Measurements from ENCODE around the gene DGKB.

Gene DGKB

DNA sequence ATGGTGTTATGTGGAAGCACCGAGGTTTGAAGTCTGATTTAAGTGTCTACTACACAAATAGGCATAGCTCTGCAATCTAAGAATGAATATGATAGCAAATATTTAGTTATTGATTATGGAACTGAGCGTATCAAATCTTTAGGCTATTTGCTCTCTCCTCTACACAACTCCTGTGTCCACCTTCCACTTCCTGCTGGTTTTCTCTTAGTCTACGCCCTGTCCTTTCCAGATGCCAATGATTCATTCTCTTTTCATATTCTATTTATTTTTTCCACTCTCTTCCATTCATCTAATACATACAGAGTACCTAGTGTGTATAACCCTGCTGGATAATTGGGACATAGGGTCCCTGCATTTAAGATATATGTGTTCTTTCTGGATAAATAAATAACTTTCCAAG is 83.7 kb downstream of the DGKB start:
- no peak for FAIRE-seq

- no peak for FAIRE-seq
Observed at GRCh38 chr7:14817829-14818614, 84.5 kb downstream of the DGKB start.

DNA sequence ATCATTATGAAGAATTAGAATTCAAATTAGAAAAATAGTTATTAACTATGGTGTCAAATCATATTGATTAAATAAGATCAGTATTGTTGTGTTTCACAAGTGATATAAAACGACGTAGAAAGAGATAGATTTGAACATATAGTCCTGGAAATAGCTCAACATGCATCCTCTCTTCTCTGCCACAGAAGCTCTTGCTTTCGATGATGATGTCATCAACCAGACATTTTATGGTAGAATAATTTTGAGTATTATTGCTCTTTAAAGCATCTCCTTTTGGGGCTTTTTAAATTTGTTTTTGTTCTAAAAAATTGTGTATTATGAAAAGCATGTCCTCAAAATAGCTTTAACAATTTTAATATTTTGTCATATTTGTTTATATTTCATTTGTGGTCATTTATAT is 95.0 kb downstream of the DGKB start:
- FAIRE-seq: no peak

DNA sequence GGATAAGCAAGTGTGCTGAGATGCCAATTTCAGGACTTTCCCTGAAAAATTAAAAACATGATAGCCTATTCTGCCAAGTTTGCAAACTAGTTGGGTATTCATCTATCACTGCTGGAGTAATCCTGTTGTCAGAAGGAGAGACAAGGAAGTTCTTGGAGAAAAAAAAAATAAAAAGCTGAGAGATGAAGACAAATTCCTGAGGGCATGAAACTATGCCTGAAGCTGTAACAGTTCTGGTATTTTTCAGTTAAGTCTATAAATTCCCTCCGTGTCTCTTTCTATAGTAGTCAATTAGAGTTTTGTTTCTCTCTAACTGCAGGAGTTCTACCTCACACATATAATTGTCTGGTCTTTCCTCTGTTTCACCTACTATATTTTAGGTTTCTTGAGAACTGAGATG is 95.7 kb downstream of the DGKB start:
- FAIRE-seq: no peak

- no peak for FAIRE-seq
Observed at GRCh38 chr7:14805105-14805719, 97.3 kb downstream of the DGKB start.

DNA sequence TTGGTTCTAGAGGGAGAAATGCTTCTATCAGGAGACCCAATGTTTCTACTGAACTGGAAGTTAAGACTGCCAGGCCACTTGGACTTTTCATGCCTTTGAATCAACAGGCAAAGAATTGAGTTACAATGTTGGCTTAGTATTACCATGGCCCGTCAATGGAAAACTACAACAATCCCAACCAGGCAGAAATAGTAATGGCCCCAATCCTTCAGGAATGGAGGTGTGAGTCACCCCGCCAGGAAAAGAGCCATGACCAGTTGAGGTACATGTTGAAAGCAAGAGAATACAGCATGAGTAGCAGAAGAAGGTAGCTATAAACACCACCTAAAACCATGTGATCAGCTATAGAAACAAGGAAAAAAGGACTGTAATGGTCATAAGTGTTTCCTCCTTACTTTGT is 101.9 kb downstream of the DGKB start:
- no peak for FAIRE-seq

- FAIRE-seq: no peak
Observed at GRCh38 chr7:14793151-14793550, 109.4 kb downstream of the DGKB start.

GRCh38 chr7:14787551-14787950 is 115.0 kb downstream of the DGKB start:
- no peak for FAIRE-seq

DNA sequence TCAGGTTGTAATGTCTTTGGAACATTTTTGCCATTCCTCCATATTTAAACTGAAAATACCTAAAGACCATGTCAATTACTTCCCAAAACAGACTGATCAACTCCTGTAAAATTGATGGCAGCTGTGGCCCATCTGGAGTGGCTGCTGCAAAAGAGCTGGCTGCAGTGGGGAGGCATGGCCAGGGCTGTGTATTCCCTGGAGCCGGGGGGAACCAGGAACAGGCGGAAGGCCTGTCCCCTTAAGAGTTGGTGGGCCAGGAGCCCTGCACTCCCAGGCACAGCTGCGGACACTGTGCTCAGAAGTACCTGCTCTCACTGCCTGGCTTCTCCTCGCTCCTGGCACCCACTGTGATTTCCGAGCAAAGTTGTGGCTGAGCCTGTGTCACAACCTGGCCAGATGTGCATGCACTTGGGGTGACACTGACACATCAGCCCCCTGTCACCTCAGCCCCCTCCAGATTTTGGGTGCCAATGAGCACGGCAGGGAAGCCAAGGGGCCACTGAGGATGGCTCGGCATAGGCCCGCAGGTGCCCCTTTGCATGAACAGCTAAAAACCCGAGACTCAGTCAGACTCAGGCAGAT is 116.1 kb downstream of the DGKB start:
- no peak for FAIRE-seq

DNA sequence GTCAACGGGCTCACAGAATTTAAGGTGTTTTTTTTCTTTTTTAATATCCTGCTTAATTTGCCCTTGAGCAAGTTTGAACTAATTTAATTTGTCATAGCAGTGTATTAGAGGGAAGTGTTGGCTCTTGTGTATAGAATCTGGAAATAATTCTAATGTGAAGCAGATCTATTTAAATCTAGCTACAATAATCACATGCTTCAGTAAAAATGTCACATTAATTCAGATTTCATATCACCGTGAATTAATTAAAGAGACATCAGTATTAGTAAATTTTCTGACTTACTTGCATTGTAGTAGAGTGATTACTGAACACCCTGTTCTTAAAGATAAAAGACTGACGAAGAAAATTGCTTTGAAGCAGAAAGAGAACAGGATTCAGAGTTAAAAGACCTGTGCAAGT is 124.7 kb downstream of the DGKB start:
- FAIRE-seq: no peak

- no peak for FAIRE-seq
Observed at GRCh38 chr7:14776266-14776665, 126.3 kb downstream of the DGKB start.

DNA sequence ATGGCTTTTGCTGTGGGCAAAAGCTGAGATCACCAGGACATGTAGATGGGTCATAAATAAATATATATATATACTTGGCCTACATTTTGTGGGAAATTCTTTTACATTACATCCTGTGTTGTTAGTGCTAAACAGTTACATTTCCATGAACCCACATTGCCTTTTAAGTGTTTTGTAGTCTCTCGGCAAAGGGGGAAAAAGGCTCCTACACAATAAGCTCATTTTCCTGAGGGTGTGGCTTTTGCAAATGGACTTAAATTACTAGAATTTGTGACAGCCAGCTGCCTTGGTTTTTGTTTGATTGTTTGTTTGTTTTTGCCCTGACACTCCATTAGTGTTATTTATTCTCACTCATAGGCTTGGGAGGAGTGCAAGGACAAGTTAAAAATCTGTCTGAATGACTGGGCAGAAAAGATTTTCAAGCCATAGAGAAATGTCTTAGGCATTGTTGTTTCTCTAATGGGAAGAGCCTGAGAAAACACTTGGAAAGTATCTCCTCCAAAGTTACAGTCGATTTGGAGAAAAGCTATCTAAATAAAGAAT is 128.8 kb downstream of the DGKB start:
- no peak for FAIRE-seq

DNA sequence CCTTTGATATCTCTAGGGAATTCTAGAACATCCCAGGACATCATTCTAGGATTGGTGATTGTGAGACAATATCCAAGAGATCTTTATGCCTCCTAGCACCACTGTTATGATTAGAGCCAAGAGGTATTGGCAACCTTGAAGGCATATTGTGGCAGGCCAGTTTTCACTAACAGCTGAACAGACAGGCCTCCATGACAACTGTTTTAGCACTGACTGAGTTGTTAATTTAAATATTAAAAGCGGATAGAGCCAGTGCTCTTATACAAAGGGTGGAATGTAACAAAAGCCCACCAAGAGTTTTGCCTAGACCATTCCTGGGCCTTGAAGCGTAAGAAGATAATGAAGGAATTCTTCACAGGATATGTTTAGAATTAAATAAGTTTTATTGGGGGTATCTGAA is 131.9 kb downstream of the DGKB start:
- FAIRE-seq: no peak

GRCh38 chr7:14769261-14769660 is 133.3 kb downstream of the DGKB start:
- FAIRE-seq: no peak

GRCh38 chr7:14767716-14768425 is 134.7 kb downstream of the DGKB start:
- FAIRE-seq: peak; percentile 37

GRCh38 chr7:14766747-14767146 is 135.8 kb downstream of the DGKB start:
- no peak for FAIRE-seq

DNA sequence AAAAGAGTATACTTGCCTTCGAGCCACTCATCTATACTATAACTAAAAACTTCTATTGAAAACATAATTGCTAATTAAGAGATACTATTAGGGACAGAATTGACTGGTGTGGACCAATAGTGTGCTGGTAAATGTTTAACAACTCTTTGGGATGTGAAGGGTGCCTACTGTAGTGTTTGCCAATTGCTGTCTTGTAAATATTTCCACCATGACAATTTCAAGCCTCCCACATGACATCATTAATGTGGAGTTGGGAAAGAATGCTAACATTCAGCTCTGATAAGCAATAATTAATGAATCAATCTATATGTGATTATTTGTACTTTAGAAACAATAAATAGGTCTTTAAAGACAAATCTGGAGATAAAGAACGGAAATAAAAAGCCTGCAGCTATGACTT is 136.8 kb downstream of the DGKB start:
- no peak for FAIRE-seq

DNA sequence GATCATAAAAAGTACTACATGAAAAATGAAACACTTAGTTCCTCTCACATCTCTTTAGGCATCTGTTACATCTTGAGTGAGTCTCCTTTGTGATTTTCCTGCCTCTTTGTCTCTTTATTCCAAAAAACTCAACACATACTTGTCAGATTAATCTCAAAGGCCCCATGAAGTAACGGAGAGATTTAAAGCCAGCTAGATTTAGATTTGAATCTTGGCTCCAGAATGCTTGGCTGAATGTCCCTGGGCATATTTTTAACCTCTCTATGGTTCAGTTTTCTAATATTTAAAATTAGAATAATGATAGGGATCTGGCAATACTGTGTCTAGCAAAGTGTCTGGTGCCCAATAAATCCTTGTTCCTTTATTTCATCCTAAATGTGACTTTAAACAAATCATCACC is 140.0 kb downstream of the DGKB start:
- no peak for FAIRE-seq

DNA sequence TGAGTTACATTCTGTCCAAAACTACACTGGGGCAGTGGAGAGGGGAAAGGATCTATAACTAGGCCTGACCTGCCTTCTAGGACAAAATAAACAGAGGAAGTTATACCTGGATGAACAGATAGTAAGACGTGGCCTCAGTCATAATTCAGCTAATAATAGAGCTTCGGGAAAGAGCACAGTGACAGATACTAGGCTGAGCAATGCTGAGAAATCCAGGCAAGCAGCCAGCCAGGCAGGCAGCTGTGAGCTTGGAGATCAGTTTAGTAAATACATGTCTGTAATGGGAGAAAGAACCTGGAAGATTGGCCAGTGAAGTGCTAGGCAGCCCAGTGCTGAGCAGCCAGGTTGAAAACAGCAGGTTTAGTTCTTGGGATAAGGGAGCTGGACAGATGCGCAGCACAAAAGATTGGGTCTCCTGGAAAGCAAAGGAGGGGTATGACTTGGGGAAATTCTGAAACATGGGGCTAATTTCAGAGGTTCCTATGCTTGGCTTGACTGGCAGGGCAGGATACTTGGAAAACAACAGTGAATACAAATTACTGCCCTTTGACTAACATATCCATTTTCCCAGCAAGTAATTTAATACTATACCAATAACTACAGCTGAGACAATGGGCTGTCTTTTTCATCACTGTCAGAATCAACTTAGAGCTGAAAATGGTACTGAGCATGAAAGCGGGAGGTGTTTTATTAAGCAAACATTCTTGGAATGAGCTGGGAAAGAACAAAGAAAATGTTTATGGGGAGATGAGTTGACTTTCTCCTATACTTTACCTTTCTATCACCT is 140.8 kb downstream of the DGKB start:
- no peak for FAIRE-seq

DNA sequence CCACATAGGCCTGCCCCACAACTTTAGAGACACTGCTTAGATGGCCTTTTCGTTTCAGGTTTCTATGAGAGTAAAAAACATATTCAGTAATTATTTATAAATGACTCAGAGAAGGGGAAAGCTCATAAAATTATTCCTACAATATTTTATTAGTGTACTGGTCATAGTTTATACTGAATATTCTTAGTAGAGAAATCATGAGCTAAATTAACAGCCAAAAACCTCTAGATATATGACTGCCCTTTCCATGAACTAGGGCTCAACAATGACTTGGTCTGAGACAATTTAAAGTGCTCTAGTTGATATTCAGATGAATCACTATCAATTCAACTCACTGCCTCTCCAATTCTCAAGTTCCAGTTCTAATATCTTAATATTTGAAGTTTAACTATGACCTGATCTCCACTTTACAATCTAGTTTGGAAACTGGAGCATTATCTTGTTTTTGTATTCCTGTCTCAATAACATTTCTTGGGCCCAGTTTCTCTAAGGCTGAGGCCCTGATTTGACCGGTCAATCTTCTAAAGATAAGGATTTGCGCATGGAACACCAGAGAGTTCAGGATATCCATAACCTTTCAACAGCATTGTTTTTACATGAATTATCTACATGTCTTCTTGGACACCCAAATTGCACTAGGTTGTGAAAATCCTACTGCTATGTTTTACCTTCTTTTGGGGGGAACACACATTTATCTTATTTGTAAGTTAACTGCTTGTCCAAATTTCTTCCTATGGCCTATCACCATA is 141.6 kb downstream of the DGKB start:
- no peak for FAIRE-seq

DNA sequence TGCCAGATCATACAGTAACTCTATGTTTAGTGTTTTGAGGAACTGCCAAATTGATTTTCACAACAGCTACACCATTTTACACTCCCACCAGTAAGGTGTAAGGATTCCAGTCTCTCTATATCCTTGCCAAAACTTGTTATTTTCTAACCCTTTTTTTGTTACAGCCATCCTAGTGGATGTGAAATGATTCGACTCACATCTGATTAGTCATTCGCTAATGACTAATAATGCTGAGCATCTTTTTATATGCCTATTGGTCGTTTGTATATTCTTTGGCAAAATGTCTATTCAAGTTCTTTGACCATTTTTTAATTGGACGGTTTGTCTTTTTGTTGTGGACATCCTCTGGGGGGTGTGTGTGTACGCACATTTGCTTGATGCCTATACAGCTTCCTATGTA is 142.8 kb downstream of the DGKB start:
- FAIRE-seq: no peak

DNA sequence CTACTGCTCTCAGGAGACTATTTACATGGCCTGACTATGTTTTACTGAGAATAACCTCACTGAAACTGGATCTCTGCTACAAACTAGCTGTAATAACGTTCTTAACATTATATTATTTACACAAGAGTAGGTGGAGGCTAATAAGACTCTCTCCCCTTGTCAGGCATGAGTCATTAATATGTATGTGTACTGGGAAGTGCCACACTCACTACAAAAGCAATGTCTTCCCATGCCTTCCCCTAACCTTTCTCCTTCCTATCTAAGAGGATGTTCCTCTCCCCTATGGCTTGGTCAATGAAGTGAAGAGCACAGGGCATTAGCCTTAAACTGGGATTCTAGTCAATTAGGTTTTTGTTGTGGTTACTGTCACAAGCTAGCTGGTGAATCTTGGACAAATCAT is 147.9 kb downstream of the DGKB start:
- no peak for FAIRE-seq

Measured in A204.1 (cell line).